ENCODE data around the gene SLC12A4. TPM values are rescaled to one million over a fixed set of nuclear protein-coding genes. Genes with fewer than 3 reads are reported as not detected.
A peak's percentile ranks its signal among the peaks of the same experiment; 100 is the strongest.
"Not testable (repeated sequence)": the region's sequence is repeated elsewhere in the genome, so short reads cannot be mapped to it uniquely, and the experiment has no call there.

Gene SLC12A4
- total RNA-seq, 1 donor = 6.9 TPM

DNA sequence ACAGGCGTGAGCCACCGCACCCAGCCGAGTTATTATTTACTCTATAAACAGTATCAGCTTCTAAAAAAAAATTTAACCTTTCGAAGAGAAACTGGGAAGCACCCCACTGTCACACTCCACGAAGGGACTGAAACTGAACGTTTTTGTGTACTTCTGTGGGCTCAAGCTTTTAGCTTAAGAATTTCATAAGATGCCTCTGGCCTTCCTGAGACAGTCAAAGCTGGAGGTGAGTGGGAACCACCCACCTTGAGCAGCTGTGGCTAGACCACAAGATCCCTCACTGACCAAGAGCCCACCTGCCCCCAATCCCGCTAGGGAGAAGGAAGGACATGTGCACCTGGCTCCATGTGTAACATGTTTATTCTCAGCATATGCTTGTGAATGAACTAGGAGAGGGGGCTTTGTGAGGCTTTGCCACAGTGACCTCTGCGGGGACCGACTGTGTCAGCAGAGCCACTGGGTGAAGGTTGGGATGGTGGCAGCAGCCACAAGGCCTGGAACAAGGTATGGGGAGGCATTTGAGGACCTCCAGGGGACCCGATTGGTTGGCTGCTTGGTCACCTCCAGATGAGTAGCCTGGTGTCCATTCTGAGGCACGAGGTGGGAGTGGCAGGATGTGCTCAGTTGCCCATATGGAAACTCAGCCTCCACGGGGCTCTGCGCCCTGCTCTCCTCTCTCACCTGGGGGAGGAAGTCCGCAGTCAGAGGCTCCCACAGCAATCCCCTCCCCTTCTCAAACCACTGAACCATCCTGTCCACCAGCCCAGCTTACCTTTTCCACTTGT lies 7.1 kb upstream of the SLC12A4 start:
- no peaks in the 10 kb centered on the region for H3K4me1 ChIP-seq (ENCODE audit: insufficient read depth, low read length)
- no peak overlapping the region for H3K4me3 ChIP-seq (ENCODE audit: low read length)
- no peaks in the 10 kb centered on the region for H3K27me3 ChIP-seq (ENCODE audit: insufficient read depth, low read length)
- no peaks in the 10 kb centered on the region for H3K9me3 ChIP-seq (ENCODE audit: low read depth, low read length)

DNA sequence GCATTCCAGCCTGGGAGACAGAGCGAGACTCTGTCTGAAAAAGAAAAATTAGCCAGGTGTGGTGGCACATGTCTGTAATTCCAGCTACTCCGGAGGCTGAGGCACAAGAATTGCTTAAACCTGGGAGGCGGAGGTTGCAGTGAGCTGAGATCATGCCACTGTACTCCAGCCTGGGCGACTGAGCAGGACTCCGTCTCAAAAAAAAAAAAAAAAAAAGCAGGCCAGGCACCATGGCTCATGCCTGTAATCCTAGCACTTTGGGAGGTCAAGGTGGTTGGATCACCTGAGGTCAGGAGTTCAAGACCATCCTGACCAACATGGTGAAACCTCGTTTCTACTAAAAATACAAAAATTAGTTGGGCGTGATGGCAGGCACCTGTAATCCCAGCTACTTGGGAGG lies 3.8 kb upstream of the SLC12A4 start:
- not testable (repeated sequence) for H3K9me3 ChIP-seq (ENCODE audit: low read depth, low read length); H3K4me3 ChIP-seq (ENCODE audit: low read length); H3K27me3 ChIP-seq (ENCODE audit: insufficient read depth, low read length)
- peaks cover 11% of the 10 kb centered on the region for H3K4me1 ChIP-seq (ENCODE audit: insufficient read depth, low read length)

DNA sequence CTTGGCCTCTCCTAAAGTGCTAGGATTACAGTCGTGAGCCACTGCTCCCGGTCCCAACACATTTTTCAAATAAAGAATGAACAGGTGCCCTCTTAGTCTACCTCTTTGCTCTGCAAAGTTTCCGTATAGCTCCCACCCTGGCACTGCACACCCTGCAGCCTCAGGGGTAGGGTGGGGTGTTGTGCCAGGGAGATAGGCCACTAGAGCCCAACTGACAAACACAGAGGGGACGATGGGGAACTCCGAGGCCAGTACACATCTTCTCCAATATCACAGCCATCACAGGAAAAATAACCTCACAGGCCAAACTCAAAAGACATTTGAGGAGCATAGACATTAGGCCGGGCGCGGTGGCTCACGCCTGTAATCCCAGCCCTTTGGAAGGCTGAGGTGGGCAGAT lies 2.7 kb upstream of the SLC12A4 start:
- Histone ChIP-seq H3K27me3 (ENCODE audit: insufficient read depth, low read length) (no peaks in the 10 kb centered on the region), H3K4me3 (ENCODE audit: low read length) (no peak overlapping the region), H3K9me3 (ENCODE audit: low read depth, low read length) (no peaks in the 10 kb centered on the region), H3K4me1 (ENCODE audit: insufficient read depth, low read length) (peaks cover 20% of the 10 kb centered on the region)

DNA sequence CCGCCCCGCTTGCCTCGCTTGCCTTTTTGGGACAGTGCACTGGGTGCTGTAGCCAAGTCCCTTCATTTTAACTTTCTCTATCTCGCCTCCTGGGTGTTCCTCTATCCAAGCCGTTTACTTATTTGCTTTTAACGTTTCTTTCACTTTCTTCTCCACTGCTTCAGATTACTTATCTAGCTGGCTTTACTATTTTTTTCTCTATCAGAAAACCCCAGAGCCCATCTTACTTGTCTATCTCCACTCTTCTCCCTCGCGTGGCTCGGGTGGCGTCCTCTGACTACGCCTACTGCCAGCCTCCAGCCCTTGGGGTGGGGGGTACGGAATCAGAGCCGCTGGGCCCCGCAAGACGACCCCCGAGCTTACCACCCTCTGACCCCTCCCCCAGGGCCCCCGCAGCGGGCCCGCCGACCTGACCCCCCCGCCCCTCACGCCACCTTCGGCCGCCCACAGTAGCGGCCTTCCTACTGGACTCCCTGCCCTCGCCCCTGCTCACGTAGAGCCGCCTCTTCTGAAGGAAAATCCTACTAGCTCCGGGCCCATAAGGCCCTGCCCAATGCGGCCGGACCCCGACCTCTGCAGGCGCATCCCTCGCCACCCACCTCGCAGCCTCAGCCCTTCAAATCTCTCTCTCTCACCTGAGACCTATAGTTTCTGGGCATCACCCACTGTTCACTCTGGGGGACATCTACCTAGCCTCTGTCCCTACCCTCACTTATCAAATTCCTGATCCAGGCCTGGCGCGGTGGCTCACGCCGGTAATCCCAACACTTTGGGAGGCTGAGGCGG lies 1.0 kb upstream of the SLC12A4 start:
- Histone ChIP-seq H3K9me3 (ENCODE audit: low read depth, low read length) (no peaks in the 10 kb centered on the region), H3K4me3 (ENCODE audit: low read length) (peak overlapping the region; percentile 62), H3K4me1 (ENCODE audit: insufficient read depth, low read length) (peaks cover 20% of the 10 kb centered on the region), H3K27me3 (ENCODE audit: insufficient read depth, low read length) (no peaks in the 10 kb centered on the region)

DNA sequence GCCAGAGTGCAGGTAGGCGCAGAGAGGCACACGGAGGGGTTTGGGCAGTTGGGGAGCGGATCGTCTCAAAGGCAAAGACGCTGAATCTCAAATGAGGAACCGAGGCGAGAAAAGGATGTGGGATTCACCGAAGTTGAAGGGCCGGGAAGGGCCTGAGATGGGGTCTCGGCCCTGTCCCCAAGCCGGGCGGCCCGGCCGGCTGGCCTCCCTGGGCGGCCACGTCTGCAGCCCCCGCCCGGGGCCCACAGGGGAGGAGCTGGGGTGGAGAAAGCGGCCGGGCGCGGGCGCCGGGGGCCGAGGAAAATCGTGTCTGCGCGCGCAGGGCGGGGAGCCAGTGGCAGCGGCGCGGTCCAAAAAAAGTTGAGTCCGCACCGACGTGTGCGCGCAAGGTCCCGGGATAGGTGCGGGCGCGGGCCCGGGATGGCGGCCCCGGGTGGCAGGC lies 458 bp downstream of the SLC12A4 start:
- Histone ChIP-seq H3K27me3 (ENCODE audit: insufficient read depth, low read length) (no peaks in the 10 kb centered on the region), H3K9me3 (ENCODE audit: low read depth, low read length) (no peaks in the 10 kb centered on the region), H3K4me1 (ENCODE audit: insufficient read depth, low read length) (peaks cover 20% of the 10 kb centered on the region), H3K4me3 (ENCODE audit: low read length) (peak overlapping the region; percentile 62)

DNA sequence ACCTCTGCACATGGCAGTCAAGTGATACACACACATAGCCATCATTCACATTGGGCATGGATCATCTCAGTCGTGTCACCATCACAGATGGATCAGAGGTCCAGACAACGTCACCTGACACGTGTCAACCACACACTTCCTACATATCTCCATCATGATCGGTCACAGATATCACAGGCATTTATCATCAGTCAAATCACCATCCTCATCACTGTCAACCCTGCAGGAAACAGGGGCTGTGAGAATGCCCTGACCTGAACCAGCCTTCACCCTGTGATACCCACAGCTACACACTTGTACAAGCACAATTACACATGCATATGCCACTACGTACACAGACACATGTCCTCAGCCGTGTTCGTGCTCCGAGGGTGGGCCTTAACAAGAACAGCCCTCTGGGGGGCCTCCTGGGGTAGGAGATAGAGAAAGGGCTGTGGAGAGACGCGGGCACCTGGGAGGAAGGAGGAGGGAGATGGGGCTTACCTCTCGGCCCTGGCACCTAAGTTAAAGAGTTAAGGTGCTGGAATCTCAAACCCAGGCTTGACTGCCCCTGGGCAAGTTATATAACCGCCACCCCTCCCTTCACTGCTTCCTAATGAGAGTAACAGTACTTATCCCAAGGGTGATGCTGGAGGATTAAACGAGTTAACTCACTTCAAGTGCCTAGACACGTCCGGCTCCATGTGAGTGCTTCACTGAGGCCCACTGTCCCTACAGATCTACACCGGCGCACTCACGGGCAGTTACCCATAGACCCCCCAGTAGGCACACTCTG lies 1.1 kb downstream of the SLC12A4 start:
- Histone ChIP-seq H3K4me1 (ENCODE audit: insufficient read depth, low read length) (peaks cover 20% of the 10 kb centered on the region), H3K4me3 (ENCODE audit: low read length) (peak overlapping the region; percentile 62), H3K27me3 (ENCODE audit: insufficient read depth, low read length) (no peaks in the 10 kb centered on the region), H3K9me3 (ENCODE audit: low read depth, low read length) (no peaks in the 10 kb centered on the region)

DNA sequence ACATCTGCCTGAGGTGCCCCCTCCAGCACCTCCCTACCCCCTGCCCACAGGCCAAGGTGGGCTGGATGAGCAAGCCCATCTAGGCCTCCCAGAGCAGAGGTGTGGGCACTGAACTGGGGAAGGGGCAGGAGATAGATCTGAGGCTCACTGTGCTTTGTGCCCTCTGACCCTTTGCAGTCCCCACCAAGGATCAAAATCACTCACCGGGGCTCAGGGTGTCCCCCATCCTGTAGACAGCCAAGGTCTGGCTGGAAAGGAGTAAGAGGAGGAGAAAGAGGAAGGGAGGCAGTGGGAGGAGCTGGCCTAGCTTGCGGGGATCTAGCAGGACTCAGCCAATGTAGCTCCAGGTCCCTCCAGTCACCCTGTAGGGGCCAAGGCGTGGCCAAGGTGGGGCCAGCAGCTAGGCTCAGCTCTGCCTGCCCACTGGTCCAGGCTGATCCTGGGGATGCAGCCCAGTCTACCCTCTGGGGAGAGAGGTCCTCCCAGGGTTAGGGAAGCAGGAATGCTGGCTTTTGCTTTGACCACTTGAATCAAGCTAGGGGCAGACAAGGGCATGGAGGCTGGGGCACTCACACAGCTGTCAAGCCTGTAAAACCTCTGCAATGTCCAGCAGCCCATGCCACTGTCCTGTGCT lies 1.8 kb downstream of the SLC12A4 start:
- Histone ChIP-seq H3K9me3 (ENCODE audit: low read depth, low read length) (no peaks in the 10 kb centered on the region), H3K4me3 (ENCODE audit: low read length) (no peak overlapping the region), H3K27me3 (ENCODE audit: insufficient read depth, low read length) (no peaks in the 10 kb centered on the region), H3K4me1 (ENCODE audit: insufficient read depth, low read length) (peaks cover 20% of the 10 kb centered on the region)

DNA sequence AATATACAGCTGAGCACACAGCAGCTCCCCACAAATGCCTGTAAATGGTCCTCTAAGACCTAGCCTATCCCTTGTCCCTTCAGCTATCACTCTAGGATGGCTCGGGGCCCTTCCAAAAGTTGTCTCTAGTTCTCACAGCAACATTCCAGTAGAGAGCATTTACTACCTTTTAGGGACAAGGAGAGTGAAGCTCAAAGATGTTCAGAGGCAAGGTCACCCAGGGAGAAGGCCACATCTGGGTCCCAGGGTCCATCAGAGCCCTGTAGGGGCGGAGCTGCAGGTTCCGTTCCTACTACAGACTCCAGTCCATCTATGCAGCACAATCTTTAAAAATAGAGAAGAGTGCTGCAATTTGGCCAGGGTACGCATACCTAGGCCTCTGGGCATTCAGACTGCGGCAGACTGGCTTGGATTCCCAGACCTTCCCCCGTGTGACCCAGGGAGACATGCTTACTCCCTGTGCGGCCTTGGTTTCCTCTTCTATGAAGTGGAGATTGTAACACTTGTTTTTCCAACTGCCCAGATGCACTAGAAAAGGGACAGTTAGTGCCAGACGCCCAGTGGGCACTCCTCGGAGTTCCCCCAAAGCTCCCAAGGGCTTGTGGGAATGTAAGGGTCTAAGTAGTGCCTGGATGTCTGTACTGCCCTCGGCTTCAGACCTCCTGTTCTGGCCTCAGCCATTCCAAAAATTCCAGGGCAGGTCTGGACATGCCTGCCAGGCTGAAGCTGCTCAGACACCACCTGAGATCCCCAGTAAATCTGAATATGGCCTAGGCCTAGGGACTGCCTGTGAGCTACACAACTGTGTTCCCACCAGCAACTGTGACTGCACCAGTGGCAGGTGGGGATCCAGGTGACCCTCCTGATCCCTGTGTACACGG lies 2.5 kb downstream of the SLC12A4 start:
- no peak overlapping the region for H3K4me3 ChIP-seq (ENCODE audit: low read length)
- H3K27me3 ChIP-seq (ENCODE audit: insufficient read depth, low read length) = no peaks in the 10 kb centered on the region
- H3K4me1 ChIP-seq (ENCODE audit: insufficient read depth, low read length) = peaks cover 20% of the 10 kb centered on the region
- no peaks in the 10 kb centered on the region for H3K9me3 ChIP-seq (ENCODE audit: low read depth, low read length)

DNA sequence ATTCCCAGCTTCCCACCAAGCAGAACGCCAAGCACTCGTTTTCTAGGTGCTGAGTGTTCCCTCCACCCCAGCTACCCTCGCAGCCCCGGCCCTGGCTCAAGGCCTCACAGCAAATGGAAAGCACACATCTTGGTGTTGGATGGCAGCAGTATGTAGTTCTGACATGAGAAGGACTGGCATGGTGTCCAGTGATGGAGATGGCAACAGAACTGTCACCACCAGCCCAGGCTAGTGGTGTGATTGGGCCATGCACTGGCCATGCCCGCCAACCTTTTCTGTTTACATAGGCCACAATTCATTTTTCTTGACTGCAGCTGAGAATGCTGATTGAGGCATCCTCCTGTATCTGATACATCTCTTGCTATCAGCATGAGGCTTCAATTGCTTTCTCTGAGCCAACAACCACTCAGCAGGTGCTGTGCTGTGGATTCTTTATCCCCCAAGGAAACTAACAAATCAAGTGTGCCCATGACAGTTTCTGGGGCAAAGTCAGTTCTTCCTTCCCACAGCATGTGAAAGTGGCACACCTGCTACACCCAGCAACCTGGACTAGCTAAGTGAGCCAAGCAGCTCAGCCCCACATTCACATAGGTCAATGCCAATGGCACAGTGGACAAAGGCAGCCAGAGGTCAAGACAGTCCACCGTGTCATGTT lies 3.8 kb downstream of the SLC12A4 start:
- Histone ChIP-seq H3K27me3 (ENCODE audit: insufficient read depth, low read length) (no peaks in the 10 kb centered on the region), H3K4me3 (ENCODE audit: low read length) (no peak overlapping the region), H3K9me3 (ENCODE audit: low read depth, low read length) (no peaks in the 10 kb centered on the region), H3K4me1 (ENCODE audit: insufficient read depth, low read length) (peaks cover 20% of the 10 kb centered on the region)

DNA sequence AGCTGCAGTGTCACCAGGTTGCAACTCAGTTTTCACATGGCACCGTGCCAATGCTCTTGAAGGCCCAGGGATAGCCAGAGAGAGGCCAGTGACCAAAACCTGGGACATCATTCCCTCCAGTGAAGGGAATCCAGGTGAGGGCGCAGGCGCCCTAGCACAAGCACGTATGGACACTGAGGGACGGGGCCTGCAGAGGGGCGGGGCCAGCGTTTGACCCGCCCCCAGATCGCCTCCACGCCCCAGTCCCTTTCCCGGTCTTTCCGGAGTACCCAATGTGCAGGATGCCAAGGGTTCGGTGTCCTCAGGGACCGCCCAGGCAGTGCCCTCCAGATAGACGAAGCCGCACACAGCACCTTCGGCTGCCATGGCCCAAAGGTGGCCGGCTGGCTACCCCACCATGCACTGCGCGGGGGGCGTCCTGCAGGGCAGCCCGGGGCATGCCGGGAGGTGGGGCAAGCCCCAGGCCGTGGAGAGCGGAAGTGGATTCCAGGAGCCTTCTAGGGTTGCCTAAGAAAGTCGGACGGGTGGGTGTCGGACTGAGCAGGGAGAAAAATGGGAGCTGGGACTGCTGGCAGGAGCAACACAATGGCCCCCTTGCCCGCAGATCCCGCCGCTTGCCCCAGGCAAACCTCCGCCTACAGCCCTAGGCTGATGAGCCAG lies 4.6 kb downstream of the SLC12A4 start:
- H3K4me3 ChIP-seq (ENCODE audit: low read length) = no peak overlapping the region
- H3K27me3 ChIP-seq (ENCODE audit: insufficient read depth, low read length) = no peaks in the 10 kb centered on the region
- H3K4me1 ChIP-seq (ENCODE audit: insufficient read depth, low read length) = peaks cover 15% of the 10 kb centered on the region
- no peaks in the 10 kb centered on the region for H3K9me3 ChIP-seq (ENCODE audit: low read depth, low read length)

DNA sequence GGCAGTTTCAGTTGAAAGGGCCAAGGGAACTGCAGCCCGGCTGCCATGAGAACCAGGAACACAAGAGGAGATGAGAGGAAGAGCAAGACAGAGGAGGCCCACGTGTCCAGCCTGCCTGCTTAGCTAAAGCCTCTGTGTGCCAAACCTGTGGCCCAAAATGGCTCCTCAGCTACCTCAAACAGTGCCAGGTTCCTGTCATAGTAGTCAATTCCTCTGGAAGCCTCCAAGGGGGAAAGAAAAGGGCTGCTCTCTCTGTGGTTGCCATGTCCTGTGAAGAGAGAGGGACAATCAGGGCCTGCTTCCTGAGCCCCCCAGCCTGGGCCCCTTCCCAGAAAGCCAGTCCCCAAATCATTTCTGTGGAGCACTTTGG lies 5.2 kb downstream of the SLC12A4 start:
- H3K9me3 ChIP-seq (ENCODE audit: low read depth, low read length) = no peaks in the 10 kb centered on the region
- H3K4me3 ChIP-seq (ENCODE audit: low read length) = no peak overlapping the region
- peaks cover 15% of the 10 kb centered on the region for H3K4me1 ChIP-seq (ENCODE audit: insufficient read depth, low read length)
- no peaks in the 10 kb centered on the region for H3K27me3 ChIP-seq (ENCODE audit: insufficient read depth, low read length)

DNA sequence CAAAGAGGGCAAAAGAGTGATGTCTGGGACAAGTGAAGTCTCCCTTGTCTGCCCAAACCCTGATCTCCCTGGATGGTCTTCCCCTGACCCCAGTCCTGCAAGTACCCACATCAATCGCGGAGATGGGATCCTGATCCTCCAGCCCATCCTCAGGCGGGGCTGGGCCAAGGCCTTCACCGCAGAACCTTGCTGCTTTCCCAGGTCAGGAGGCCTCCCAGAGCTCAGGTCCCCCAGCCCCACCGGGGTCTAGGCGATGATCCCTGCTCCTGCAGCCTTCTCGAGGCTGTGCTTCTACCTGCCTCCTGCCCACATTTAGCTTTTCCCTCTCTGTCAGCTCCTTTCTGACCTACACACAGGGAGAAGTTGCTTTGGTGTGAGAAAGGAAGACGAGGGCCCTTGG lies 6.3 kb downstream of the SLC12A4 start:
- Histone ChIP-seq H3K4me3 (ENCODE audit: low read length) (no peak overlapping the region), H3K9me3 (ENCODE audit: low read depth, low read length) (no peaks in the 10 kb centered on the region), H3K27me3 (ENCODE audit: insufficient read depth, low read length) (no peaks in the 10 kb centered on the region), H3K4me1 (ENCODE audit: insufficient read depth, low read length) (peaks cover 7% of the 10 kb centered on the region)

DNA sequence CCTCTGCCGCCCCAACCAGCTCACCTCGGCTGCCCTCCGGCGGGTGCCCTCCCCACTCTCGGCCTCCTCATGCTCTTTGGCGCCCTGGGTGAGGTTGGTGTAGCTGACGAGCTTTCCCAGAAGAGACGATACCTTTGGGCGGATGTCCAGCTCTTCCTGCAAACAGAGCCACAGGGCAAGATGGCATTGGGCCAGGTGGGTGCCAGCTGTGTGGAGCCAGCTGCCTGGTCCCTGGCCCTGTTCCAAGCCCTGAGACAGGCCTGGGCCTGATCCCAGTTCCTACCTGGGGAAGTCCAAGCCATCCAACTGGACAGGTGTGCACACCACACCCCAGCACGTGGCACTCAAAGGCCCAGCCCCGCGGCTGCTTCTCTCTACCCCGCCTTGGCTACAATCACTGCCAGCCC lies 6.9 kb downstream of the SLC12A4 start:
- Histone ChIP-seq H3K9me3 (ENCODE audit: low read depth, low read length) (no peaks in the 10 kb centered on the region), H3K27me3 (ENCODE audit: insufficient read depth, low read length) (no peaks in the 10 kb centered on the region), H3K4me3 (ENCODE audit: low read length) (no peak overlapping the region), H3K4me1 (ENCODE audit: insufficient read depth, low read length) (peaks cover 2% of the 10 kb centered on the region)

All from mononuclear cell (primary cell).